G401.6 (cell line): ENCODE measurements around the gene ZNF22.

Source experiments
- FAIRE-seq: peaks from 2 replicates; lab custom pipeline; 2012; peaks lifted over from hg19 to GRCh38; lab: Jason Lieb, UNC

ZNF22 gene

GRCh38 chr10:45000752-45001380 is at the start of gene ZNF22:
ZNF22 (plus strand) TSS chr10:45000923; CDS start chr10:45003369, 2,446 bp downstream.
- FAIRE-seq: no peak

- FAIRE-seq: no peak
Measured at GRCh38 chr10:44951576-44952226, 49.0 kb upstream of the ZNF22 start.

GRCh38 chr10:44952779-44953231 is 47.9 kb upstream of the ZNF22 start:
- no peak for FAIRE-seq

GRCh38 chr10:44954042-44954441 is 46.7 kb upstream of the ZNF22 start:
- no peak for FAIRE-seq

GRCh38 chr10:44954962-44955361 is 45.8 kb upstream of the ZNF22 start:
- FAIRE-seq: no peak

GRCh38 chr10:44955413-44956070 is 45.2 kb upstream of the ZNF22 start:
- FAIRE-seq: no peak

- no peak for FAIRE-seq
Measured at GRCh38 chr10:44956226-44956625, 44.5 kb upstream of the ZNF22 start.

GRCh38 chr10:44956717-44957706 is 43.7 kb upstream of the ZNF22 start:
- FAIRE-seq: no peak

- FAIRE-seq: no peak
Measured at GRCh38 chr10:44958196-44958897, 42.4 kb upstream of the ZNF22 start.

- FAIRE-seq: no peak
Measured at GRCh38 chr10:44958898-44959246, 41.9 kb upstream of the ZNF22 start.

GRCh38 chr10:44959247-44960087 is 41.3 kb upstream of the ZNF22 start, which contains the start of gene RASSF4:
RASSF4 (plus strand) TSS chr10:44959802; CDS start chr10:44970203, 10,401 bp downstream.
- FAIRE-seq: no peak

GRCh38 chr10:44960088-44960460 is 40.6 kb upstream of the ZNF22 start:
- no peak for FAIRE-seq

- FAIRE-seq: no peak
Measured at GRCh38 chr10:44960482-44961229, 40.1 kb upstream of the ZNF22 start.

GRCh38 chr10:44961230-44961571 is 39.5 kb upstream of the ZNF22 start:
- FAIRE-seq: no peak

- no peak for FAIRE-seq
Measured at GRCh38 chr10:44961931-44962750, 38.6 kb upstream of the ZNF22 start.

GRCh38 chr10:44962870-44963738 is 37.6 kb upstream of the ZNF22 start:
- FAIRE-seq: no peak

- FAIRE-seq: no peak
Measured at GRCh38 chr10:44963772-44964633, 36.7 kb upstream of the ZNF22 start.
